Cardiac atrium fibroblast (primary cell): ENCODE data around the gene MAP4K4. TPM values are rescaled to one million over a fixed set of nuclear protein-coding genes. Genes with fewer than 3 reads are reported as not detected.

Experiments
- total RNA-seq: library from RNA; depleted of rRNA; stranded (reverse); fragments of >200 nt; gene quantifications from 2 replicates; pipeline ENCODE4 v1.2.3, GENCODE V29; 2015

The MAP4K4 gene
- total RNA-seq = 68.4 and 122 TPM in 2 replicates

GRCh38 chr2:101697124-101698013, at the start of gene MAP4K4:
Gene MAP4K4, plus strand, starts transcription at chr2:101697707. Its CDS starts 374 bp downstream, at chr2:101698081.

Other genes with a start within 250 kb of the MAP4K4 start
- gene RFX8, start 222.6 kb upstream of the MAP4K4 start, total RNA-seq = under 0.01 and 1.8 TPM in 2 replicates